Pons (tissue), 1 donor: ENCODE measurements around the gene TRABD.

Source experiments
- DNase-seq: peaks from one replicate; pipeline ENCODE4 v3.0.0-alpha.2; 2016; ENCODE audit warnings: low spot score

Gene TRABD

DNA sequence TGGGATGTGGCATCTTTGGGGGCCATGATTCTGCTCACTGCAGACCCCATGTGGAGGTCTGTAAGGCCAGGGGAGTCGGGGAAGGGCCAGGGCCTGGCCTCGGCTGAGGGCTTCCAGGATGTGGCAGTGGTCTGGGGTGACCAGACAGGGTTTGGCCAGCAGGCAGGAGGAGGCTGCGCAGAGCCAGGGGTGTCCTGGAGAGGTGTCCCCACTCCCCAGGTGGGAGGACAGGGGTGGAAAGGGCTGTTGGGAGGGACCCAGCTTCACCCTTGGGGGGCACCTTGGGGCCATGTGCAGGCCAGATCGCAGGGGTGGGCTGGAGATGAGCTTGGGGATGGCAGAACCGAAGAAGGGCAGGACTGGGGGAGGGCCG is 11.7 kb upstream of the TRABD start:
- DNase-seq: no peak

- DNase-seq: no peak
Observed at GRCh38 chr22:50174382-50175190, 11.1 kb upstream of the TRABD start.

DNA sequence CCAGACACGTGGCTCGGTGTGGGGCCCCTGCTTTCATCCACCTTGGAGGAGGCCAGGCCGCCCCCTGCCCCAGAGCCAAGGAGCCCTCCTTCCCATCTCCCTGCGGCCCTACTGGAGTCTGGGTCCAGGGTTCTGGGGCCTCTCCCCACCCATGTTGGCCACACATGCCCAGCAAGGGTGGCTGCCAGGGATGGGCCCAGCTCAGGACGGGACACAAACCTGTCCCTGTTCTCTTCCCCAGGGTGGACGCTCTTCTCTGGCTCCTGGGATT is 10.6 kb upstream of the TRABD start:
- no peak for DNase-seq

DNA sequence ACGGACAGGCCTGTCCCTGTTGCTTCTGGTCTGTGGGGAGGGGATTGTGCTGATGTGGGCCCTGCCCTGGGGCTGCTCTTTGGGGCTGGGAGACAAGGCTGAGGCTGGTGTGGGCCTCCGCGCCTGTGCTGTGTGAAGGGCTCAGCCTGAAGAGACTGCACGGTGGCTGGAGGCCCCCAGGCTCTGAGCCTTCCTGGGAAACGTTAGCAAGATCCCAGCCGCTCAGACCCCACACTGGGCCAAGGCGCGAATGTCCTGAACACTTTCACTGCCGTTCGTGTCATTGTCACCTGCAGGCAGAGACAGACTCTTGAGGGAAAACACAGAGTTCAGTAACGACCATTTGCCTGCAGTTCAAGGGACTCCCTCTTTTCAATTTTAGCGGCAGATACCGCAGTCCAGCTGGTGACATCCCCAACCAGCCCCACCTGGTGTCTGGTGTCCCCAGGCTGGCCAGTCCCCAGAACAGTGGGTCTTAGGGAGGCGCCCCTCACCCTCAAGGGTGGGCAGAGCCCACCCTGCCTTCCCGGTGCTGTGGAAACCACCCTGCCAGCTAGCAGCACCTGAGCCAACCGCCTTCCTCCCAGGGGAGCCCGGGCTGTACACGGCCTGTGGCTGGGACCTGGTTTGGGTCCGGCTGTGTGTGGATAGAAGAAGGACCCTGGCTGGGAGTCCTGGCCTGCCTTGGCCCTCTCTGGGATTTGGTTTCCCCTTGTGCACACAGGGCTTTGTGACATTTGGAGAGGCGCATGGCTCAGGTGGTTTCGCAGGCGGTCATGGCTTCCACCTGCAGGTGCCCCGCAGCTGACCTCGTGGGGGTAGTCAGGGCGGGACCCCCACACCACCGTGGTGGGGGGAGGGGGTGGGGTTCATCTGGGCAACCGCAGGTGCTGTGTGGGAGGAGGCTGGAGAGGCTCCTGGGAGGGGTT is 9.5 kb upstream of the TRABD start:
- DNase-seq: no peak

DNA sequence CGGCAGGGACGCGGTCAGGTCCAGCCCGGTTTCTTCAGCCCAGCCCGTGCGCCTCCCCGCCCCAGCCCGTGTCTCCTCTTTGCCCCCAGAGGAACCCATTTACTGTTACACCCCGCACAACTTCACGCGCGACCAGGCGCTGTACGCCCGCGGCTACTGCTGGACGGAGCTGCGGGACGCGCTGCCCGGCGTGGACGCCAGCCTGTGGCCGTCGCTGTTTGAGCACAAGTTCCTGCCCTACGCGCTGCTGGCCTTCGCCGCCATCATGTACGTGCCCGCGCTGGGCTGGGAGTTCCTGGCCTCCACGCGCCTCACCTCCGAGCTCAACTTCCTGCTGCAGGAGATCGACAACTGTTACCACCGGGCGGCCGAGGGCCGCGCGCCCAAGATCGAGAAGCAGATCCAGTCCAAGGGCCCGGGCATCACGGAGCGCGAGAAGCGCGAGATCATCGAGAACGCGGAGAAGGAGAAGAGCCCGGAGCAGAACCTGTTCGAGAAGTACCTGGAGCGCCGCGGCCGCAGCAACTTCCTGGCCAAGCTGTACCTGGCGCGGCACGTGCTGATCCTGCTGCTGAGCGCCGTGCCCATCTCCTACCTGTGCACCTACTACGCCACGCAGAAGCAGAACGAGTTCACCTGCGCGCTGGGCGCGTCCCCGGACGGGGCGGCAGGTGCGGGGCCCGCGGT is 8.7 kb upstream of the TRABD start:
- no peak for DNase-seq

DNA sequence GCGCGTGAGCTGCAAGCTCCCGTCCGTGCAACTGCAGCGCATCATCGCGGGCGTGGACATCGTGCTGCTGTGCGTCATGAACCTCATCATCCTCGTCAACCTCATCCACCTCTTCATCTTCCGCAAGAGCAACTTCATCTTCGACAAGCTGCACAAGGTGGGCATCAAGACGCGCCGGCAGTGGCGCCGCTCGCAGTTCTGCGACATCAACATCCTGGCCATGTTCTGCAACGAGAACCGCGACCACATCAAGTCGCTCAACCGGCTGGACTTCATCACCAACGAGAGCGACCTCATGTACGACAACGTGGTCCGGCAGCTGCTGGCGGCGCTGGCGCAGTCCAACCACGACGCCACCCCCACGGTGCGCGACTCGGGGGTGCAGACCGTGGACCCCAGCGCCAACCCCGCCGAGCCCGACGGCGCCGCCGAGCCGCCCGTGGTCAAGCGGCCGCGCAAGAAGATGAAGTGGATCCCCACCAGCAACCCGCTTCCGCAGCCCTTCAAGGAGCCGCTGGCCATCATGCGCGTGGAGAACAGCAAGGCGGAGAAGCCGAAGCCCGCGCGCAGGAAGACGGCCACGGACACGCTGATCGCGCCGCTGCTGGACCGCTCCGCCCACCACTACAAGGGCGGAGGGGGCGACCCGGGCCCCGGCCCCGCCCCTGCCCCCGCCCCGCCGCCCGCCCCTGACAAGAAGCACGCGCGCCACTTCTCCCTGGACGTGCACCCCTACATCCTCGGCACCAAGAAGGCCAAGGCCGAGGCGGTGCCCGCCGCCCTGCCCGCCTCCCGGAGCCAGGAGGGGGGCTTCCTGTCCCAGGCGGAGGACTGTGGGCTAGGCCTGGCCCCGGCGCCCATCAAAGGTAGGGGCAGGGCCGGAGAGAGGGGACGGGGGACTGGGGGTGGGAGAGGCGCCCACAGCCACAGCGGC is 7.9 kb upstream of the TRABD start:
- DNase-seq: no peak

DNA sequence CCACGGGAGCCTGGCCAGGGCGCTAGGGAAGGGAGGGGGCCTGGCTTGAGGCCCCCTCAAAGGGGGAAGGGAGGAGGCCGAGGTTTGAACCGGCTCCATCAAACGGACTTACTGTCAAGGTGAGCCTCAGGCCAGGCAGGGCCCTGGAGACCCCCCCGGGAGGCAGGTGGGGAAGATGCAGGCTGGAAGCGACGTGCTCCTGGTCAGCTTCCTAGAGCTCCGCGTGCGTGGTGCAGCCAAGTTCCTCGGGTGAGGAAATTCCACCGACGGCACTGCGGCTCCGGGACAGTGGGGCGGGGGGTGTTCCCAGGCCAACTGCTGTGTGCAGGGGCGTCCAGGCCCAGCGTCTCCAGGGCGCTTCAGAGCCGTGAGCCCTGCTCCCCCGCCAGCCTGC is 7.2 kb upstream of the TRABD start:
- DNase-seq: no peak

DNA sequence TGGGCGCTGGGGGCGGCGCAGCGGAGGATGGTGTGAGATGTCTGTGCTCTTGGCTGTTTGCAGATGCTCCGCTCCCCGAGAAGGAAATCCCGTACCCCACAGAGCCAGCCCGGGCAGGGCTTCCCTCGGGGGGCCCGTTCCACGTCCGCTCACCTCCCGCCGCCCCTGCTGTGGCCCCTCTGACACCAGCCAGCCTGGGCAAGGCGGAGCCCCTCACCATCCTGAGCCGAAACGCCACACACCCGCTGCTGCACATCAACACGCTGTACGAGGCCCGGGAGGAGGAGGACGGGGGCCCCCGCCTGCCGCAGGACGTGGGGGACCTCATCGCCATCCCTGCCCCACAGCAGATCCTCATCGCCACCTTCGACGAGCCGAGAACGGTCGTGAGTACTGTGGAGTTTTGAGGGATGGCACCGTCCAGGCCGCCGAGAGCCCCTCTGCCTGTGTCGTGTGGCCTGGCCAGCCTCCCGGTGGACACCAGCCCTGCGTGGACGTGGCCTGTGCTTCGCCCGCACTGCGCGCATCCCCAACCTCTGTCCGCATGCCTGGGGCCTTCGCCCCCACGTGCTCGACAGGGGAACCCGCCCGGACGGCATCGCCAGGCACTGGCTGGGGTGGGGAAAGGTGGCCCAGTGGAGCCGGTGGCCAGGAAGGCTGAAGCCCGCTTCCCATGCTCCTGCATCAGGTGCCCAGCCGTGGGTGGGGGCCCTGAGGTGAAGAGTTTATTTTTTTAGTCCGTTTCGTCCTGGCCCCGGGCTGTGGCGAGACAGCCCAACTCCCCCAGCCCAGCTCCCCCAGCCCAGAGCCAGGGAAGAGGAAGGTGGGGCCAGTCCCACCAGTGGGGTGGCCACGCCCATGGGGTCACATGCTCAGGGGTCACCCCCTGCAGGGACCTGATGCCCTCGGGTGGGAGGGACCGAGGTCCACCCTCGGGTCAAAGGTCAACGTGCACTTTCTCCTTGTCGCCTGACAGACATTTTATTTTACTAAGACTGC is 6.5 kb upstream of the TRABD start:
- no peak for DNase-seq

GRCh38 chr22:50179937-50180726 is 5.6 kb upstream of the TRABD start:
- no peak for DNase-seq

- DNase-seq: no peak
Observed at GRCh38 chr22:50180727-50181521, 4.8 kb upstream of the TRABD start.

DNA sequence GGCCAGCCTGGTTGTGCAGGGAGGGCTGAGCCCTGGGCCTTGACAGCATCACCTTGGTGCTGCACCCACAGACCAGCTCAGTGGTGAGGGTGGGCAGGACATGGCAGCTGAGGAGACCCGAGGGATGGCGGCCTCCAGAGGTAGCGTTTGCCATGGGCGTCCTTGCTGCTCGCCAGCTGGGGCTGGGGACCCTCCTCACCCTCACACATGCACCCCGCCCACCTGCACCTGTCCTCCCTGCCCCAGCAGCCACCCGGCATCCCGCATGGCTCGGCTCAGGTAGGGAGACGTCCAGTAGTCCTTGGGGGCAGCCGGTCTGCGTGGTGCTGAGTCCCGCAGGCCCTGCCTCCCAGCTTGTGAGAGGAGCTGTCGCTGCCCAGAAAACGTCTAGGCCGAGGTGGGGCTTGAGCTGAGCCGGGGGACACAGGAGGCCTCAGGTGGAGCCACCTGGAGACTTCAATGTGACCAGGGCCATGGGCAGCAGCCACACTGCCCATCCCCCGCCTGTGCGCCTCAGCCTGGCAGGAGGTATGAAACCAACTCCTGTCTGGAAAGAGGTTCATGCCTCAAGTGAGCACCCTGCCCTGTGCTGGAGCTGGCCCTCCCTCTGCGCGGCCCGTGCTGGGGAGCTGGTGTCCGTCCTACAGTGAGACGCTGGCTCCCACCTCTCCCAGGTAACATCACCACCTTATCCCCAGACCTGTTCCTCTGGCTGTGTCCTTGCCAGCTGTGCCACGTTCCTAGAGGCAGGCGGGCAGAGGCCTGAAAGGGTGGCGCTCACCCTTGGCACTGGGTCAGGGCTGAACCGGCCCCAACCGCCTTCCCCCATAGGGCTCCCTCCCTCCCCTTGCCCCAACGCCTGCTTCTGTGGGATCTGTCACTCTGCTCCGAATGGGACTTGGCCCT is 3.3 kb upstream of the TRABD start:
- DNase-seq: no peak

GRCh38 chr22:50183141-50183971 is 2.4 kb upstream of the TRABD start:
- DNase-seq: no peak

GRCh38 chr22:50184004-50184901 is 1.5 kb upstream of the TRABD start:
- DNase-seq: peak; percentile 31

DNA sequence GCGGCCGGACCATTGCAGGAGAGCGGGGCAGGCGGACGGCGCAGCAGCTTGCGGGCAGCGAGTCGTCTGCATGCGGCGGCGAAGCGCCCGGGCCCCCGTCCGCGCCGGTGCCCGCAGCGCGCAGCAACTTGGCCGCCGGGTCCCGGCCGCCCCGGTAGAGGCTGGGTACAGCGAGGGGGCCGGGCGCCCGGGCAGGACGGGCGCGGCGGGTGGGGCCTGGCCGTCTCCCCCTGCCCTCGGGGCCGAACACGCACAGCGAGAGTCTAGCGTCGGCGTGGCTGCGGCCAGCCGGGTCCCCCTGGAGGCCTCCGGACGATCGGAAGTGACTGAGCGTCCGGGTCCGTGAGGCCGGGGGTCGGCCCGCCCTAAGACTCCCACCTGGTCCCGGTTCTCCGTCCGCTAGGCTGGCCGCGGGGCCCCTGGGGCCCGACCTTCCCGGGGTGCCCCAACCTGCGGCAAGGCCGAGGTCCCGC is 775 bp upstream of the TRABD start:
- no peak for DNase-seq

DNA sequence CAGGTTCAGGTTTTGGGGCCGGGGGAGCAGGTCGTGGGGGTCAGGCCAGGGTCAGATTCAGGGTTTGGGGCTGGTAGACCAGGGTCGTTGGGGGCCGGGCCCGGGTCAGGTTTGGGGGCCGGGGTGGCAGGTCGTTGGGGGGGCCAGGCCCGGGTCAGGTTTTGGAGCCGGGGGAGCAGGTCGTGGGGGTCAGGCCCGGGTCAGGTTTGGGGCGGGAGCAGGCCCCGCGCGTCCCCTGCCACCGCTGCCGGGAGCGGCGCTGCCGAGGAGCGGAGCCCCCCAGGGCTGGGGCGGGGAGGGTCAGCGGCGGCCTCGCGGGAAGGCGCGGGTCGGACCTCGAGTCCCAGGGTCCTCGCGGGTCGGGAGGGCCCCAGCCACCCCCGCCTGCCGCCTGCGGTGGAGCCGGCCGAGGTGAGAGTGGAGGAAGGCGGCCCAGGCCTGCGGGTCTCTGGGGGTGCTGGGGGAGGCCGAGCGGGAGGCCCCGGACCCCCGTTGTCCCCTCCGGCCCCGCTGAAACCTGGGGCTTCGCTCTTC is 535 bp downstream of the TRABD start:
- DNase-seq: no peak
